WTC11 (cell line): ENCODE measurements around the gene SPAG9. TPM values are rescaled to one million over a fixed set of nuclear protein-coding genes. Genes with fewer than 3 reads are reported as not detected.

Source experiments
- ATAC-seq: fragments of 200-7000 bp; cut with Tn5 transposase; 2 replicates; pipeline ENCODE4 v1.10.0; 2021; ENCODE audit warnings: mild to moderate bottlenecking, moderate library complexity
- CTCF ChIA-PET: fragments of 300-600 bp; sonication (Branson Sonifier 250); formaldehyde crosslinking; loops from one replicate; lab custom pipeline; 2021; ENCODE audit warnings: antibody characterized with exemption; lab: Charles Lee
- POLR2A ChIA-PET: fragments of 350-600 bp; sonication (Branson Sonifier 250); formaldehyde crosslinking; loops from one replicate; lab custom pipeline; 2021; ENCODE audit warnings: antibody characterized with exemption; lab: Charles Lee
- DNase-seq: peaks from one replicate; pipeline ENCODE4 v3.0.0; 2021; ENCODE audit warnings: low spot score
- H3K27ac Mint-ChIP-seq: 2 replicates; pipeline ENCODE4 v1.8.0; 2021; ENCODE audit warnings: mixed read lengths
- H3K27me3 Mint-ChIP-seq: 2 replicates; pipeline ENCODE4 v1.8.0; 2021; ENCODE audit warnings: low read depth, mild to moderate bottlenecking, moderate library complexity, mixed read lengths
- H3K36me3 Mint-ChIP-seq: 2 replicates; pipeline ENCODE4 v1.8.0; 2021; ENCODE audit warnings: mixed read lengths
- H3K4me1 Mint-ChIP-seq: 2 replicates; pipeline ENCODE4 v1.8.0; 2022; ENCODE audit warnings: mixed read lengths
- H3K4me3 Mint-ChIP-seq: 2 replicates; pipeline ENCODE4 v1.8.0; 2021; ENCODE audit warnings: mild to moderate bottlenecking, moderate library complexity, mixed read lengths
- H3K9me3 Mint-ChIP-seq: 2 replicates; pipeline ENCODE4 v1.8.0; 2021; ENCODE audit warnings: mixed read lengths
- ATF1 ChIP-seq: sonication (generic); formaldehyde crosslinking; IDR thresholded peaks from 2 replicates; pipeline ENCODE4 v1.8.1; 2023; ENCODE audit warnings: mild to moderate bottlenecking, moderate library complexity, missing genetic modification reagents
- EMX1 ChIP-seq: fragments of 250-450 bp; sonication (Bioruptor Pico); IDR thresholded peaks from 2 replicates; pipeline ENCODE4 v1.8.0; 2021; ENCODE audit warnings: mild to moderate bottlenecking
- ESRRA ChIP-seq: sonication (generic); formaldehyde crosslinking; IDR thresholded peaks from 2 replicates; pipeline ENCODE4 v1.8.1; 2022; ENCODE audit warnings: mild to moderate bottlenecking, missing genetic modification reagents, borderline replicate concordance
- GABPB1 ChIP-seq: sonication (generic); formaldehyde crosslinking; IDR thresholded peaks from 2 replicates; pipeline ENCODE4 v1.8.1; 2023; ENCODE audit warnings: mild to moderate bottlenecking, missing genetic modification reagents
- HMGA2 ChIP-seq: fragments of 250-450 bp; sonication (Bioruptor Pico); IDR thresholded peaks from 2 replicates; pipeline ENCODE4 v1.4.0; 2021; ENCODE audit warnings: mild to moderate bottlenecking, moderate library complexity
- JUN ChIP-seq: sonication (generic); formaldehyde crosslinking; IDR thresholded peaks from 2 replicates; pipeline ENCODE4 v1.8.0; 2023; ENCODE audit warnings: mild to moderate bottlenecking, missing genetic modification reagents
- KAT7 ChIP-seq: sonication (generic); formaldehyde crosslinking; IDR thresholded peaks from 2 replicates; pipeline ENCODE4 v1.8.1; 2023; ENCODE audit warnings: missing genetic modification reagents, mild to moderate bottlenecking, borderline replicate concordance
- MXD4 ChIP-seq: fragments of 250-450 bp; sonication (Bioruptor Pico); IDR thresholded peaks from 2 replicates; pipeline ENCODE4 v1.8.0; 2021; ENCODE audit warnings: mild to moderate bottlenecking, moderate library complexity, borderline replicate concordance
- NFYB ChIP-seq: sonication (generic); formaldehyde crosslinking; conservative IDR thresholded peaks from 2 replicates; pipeline ENCODE4 v1.8.0; 2022; ENCODE audit warnings: low read depth, missing genetic modification reagents
- RORB ChIP-seq: fragments of 250-450 bp; sonication (Bioruptor Pico); IDR thresholded peaks from 2 replicates; pipeline ENCODE4 v1.9.0; 2021; ENCODE audit warnings: mild to moderate bottlenecking
- ZBTB21 ChIP-seq: sonication (generic); formaldehyde crosslinking; IDR thresholded peaks from 2 replicates; pipeline ENCODE4 v1.8.1; 2023; ENCODE audit warnings: mild to moderate bottlenecking, missing genetic modification reagents, borderline replicate concordance
- total RNA-seq: library from RNA; stranded (reverse); gene quantifications from 3 replicates; pipeline ENCODE4 v1.2.3, GENCODE V29; 2021
- TF ChIP-seq, protein P1 (sequence below): sonication (generic); formaldehyde crosslinking; conservative IDR thresholded peaks from 2 replicates; pipeline ENCODE4 v1.8.1; 2023; ENCODE audit warnings: mild to moderate bottlenecking, low read depth, missing genetic modification reagents, moderate library complexity
- TF ChIP-seq, protein P2 (sequence below): fragments of 250-450 bp; sonication (Bioruptor Pico); IDR thresholded peaks from 2 replicates; pipeline ENCODE4 v1.9.0; 2021; ENCODE audit warnings: mild to moderate bottlenecking
- TF ChIP-seq, protein P3 (sequence below): sonication (generic); formaldehyde crosslinking; IDR thresholded peaks from 2 replicates; pipeline ENCODE4 v1.8.0; 2023; ENCODE audit warnings: mild to moderate bottlenecking, missing genetic modification reagents
- TF ChIP-seq, protein P4 (sequence below): sonication (generic); formaldehyde crosslinking; IDR thresholded peaks from 2 replicates; pipeline ENCODE4 v1.8.1; 2023; ENCODE audit warnings: mild to moderate bottlenecking, missing genetic modification reagents, moderate library complexity
- TF ChIP-seq, protein P5 (sequence below): sonication (generic); formaldehyde crosslinking; IDR thresholded peaks from 2 replicates; pipeline ENCODE4 v1.8.1; 2022; ENCODE audit warnings: low read depth, missing genetic modification reagents, borderline replicate concordance
- TF ChIP-seq, protein P6 (sequence below): sonication (generic); formaldehyde crosslinking; IDR thresholded peaks from 2 replicates; pipeline ENCODE4 v1.8.0; 2022; ENCODE audit warnings: mild to moderate bottlenecking, missing genetic modification reagents
- TF ChIP-seq, protein P7 (sequence below): sonication (generic); formaldehyde crosslinking; IDR thresholded peaks from 2 replicates; pipeline ENCODE4 v1.8.0; 2022; ENCODE audit warnings: mild to moderate bottlenecking, missing genetic modification reagents

The SPAG9 gene
- total RNA-seq, 1 experiment from 2014 or later, result 51.9 TPM

DNA sequence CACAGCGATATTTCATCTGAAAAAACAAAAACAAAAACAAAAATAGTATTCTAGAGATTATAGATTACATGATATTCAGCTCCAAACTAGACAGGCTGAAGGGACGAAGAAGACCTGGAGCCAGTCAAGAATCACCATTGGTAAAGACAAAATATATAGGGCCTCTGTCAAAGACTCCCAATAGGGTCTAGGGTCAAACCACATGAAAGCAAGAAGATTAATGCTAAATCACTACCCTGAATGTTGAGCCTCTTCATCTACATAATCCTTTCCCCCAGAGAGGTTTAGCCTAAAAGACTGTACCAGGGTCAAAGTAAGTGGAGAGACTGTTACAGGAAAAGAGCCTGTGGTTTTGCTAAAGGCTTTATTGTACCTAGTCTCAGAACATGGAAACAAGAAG, 21.9 kb upstream of the SPAG9 start:
- no peak overlapping the region for H3K4me3 Mint-ChIP-seq
- H3K4me1 Mint-ChIP-seq, result peaks cover 11% of the 10 kb centered on the region
- POLR2A ChIA-PET, result no interaction called here
- no peaks in the 10 kb centered on the region for H3K9me3 Mint-ChIP-seq
- H3K27me3 Mint-ChIP-seq, result no peaks in the 10 kb centered on the region; the same call in 1 of the 2 replicates
- no peak for ATAC-seq
- CTCF ChIA-PET, result interaction anchor here (0.6 kb wide), 1 partner anchor 592 kb away, joined by 3 read pairs; no protein-coding TSS in a partner anchor
- DNase-seq, result no peak
- no peak overlapping the region for H3K27ac Mint-ChIP-seq
- H3K36me3 Mint-ChIP-seq, result no peaks in the 10 kb centered on the region
- no peak for TF ChIP-seq ESRRA (CRISPR knock-in tag)
- no peak for TF ChIP-seq ZBTB21
- TF ChIP-seq KAT7 (CRISPR knock-in tag), result no peak
- TF ChIP-seq JUN (CRISPR knock-in tag), result no peak
- TF ChIP-seq NFYB (CRISPR knock-in tag), result no peak
- TF ChIP-seq, protein P1, sequence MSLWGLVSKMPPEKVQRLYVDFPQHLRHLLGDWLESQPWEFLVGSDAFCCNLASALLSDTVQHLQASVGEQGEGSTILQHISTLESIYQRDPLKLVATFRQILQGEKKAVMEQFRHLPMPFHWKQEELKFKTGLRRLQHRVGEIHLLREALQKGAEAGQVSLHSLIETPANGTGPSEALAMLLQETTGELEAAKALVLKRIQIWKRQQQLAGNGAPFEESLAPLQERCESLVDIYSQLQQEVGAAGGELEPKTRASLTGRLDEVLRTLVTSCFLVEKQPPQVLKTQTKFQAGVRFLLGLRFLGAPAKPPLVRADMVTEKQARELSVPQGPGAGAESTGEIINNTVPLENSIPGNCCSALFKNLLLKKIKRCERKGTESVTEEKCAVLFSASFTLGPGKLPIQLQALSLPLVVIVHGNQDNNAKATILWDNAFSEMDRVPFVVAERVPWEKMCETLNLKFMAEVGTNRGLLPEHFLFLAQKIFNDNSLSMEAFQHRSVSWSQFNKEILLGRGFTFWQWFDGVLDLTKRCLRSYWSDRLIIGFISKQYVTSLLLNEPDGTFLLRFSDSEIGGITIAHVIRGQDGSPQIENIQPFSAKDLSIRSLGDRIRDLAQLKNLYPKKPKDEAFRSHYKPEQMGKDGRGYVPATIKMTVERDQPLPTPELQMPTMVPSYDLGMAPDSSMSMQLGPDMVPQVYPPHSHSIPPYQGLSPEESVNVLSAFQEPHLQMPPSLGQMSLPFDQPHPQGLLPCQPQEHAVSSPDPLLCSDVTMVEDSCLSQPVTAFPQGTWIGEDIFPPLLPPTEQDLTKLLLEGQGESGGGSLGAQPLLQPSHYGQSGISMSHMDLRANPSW (CRISPR knock-in tag), result no peak
- TF ChIP-seq, protein P2, sequence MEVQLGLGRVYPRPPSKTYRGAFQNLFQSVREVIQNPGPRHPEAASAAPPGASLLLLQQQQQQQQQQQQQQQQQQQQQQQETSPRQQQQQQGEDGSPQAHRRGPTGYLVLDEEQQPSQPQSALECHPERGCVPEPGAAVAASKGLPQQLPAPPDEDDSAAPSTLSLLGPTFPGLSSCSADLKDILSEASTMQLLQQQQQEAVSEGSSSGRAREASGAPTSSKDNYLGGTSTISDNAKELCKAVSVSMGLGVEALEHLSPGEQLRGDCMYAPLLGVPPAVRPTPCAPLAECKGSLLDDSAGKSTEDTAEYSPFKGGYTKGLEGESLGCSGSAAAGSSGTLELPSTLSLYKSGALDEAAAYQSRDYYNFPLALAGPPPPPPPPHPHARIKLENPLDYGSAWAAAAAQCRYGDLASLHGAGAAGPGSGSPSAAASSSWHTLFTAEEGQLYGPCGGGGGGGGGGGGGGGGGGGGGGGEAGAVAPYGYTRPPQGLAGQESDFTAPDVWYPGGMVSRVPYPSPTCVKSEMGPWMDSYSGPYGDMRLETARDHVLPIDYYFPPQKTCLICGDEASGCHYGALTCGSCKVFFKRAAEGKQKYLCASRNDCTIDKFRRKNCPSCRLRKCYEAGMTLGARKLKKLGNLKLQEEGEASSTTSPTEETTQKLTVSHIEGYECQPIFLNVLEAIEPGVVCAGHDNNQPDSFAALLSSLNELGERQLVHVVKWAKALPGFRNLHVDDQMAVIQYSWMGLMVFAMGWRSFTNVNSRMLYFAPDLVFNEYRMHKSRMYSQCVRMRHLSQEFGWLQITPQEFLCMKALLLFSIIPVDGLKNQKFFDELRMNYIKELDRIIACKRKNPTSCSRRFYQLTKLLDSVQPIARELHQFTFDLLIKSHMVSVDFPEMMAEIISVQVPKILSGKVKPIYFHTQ (CRISPR knock-in tag), result no peak
- TF ChIP-seq MXD4, result no peak
- no peak for TF ChIP-seq RORB (CRISPR knock-in tag)

DNA sequence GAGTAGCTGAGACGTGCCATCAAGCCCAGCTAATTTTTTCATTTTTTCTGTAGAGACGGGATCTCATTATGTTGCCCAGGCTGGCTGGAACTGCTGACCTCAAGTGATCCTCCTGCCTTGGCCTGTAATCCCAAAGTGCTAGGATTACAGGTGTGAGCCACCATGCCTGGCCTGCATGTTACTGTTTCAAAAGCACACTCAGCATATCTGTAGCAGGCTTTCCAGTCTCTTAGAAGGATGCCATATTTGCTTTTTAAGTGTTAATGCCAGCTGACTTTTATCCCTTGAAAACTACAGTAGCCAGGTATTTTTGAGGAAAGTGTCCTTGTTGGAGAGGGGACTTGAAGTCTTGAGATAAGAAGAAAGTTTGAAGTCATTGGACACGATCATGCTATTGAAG, 15.3 kb upstream of the SPAG9 start:
- H3K36me3 Mint-ChIP-seq, result no peaks in the 10 kb centered on the region
- no peak for DNase-seq
- no peaks in the 10 kb centered on the region for H3K27me3 Mint-ChIP-seq
- H3K4me1 Mint-ChIP-seq, result no peaks in the 10 kb centered on the region
- ATAC-seq, result no peak
- peaks cover 7% of the 10 kb centered on the region for H3K9me3 Mint-ChIP-seq
- ChIA-PET POLR2A (no interaction called here), CTCF (interaction anchor here (0.8 kb wide), 1 partner anchor 353 kb away, joined by 7 read pairs; no protein-coding TSS in a partner anchor)
- TF ChIP-seq EMX1 (no peak), ATF1 (CRISPR knock-in tag) (no peak), HMGA2 (CRISPR knock-in tag) (no peak), GABPB1 (CRISPR knock-in tag) (no peak)
- TF ChIP-seq, protein P3, sequence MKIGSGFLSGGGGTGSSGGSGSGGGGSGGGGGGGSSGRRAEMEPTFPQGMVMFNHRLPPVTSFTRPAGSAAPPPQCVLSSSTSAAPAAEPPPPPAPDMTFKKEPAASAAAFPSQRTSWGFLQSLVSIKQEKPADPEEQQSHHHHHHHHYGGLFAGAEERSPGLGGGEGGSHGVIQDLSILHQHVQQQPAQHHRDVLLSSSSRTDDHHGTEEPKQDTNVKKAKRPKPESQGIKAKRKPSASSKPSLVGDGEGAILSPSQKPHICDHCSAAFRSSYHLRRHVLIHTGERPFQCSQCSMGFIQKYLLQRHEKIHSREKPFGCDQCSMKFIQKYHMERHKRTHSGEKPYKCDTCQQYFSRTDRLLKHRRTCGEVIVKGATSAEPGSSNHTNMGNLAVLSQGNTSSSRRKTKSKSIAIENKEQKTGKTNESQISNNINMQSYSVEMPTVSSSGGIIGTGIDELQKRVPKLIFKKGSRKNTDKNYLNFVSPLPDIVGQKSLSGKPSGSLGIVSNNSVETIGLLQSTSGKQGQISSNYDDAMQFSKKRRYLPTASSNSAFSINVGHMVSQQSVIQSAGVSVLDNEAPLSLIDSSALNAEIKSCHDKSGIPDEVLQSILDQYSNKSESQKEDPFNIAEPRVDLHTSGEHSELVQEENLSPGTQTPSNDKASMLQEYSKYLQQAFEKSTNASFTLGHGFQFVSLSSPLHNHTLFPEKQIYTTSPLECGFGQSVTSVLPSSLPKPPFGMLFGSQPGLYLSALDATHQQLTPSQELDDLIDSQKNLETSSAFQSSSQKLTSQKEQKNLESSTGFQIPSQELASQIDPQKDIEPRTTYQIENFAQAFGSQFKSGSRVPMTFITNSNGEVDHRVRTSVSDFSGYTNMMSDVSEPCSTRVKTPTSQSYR (CRISPR knock-in tag), result no peak
- TF ChIP-seq, protein P4, sequence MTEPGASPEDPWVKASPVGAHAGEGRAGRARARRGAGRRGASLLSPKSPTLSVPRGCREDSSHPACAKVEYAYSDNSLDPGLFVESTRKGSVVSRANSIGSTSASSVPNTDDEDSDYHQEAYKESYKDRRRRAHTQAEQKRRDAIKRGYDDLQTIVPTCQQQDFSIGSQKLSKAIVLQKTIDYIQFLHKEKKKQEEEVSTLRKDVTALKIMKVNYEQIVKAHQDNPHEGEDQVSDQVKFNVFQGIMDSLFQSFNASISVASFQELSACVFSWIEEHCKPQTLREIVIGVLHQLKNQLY (CRISPR knock-in tag), result no peak
- TF ChIP-seq, protein P5, sequence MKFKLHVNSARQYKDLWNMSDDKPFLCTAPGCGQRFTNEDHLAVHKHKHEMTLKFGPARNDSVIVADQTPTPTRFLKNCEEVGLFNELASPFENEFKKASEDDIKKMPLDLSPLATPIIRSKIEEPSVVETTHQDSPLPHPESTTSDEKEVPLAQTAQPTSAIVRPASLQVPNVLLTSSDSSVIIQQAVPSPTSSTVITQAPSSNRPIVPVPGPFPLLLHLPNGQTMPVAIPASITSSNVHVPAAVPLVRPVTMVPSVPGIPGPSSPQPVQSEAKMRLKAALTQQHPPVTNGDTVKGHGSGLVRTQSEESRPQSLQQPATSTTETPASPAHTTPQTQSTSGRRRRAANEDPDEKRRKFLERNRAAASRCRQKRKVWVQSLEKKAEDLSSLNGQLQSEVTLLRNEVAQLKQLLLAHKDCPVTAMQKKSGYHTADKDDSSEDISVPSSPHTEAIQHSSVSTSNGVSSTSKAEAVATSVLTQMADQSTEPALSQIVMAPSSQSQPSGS (CRISPR knock-in tag), result no peak
- TF ChIP-seq, protein P6, sequence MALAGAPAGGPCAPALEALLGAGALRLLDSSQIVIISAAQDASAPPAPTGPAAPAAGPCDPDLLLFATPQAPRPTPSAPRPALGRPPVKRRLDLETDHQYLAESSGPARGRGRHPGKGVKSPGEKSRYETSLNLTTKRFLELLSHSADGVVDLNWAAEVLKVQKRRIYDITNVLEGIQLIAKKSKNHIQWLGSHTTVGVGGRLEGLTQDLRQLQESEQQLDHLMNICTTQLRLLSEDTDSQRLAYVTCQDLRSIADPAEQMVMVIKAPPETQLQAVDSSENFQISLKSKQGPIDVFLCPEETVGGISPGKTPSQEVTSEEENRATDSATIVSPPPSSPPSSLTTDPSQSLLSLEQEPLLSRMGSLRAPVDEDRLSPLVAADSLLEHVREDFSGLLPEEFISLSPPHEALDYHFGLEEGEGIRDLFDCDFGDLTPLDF (CRISPR knock-in tag), result no peak
- TF ChIP-seq, protein P1 (CRISPR knock-in tag), result no peak
- TF ChIP-seq, protein P7, sequence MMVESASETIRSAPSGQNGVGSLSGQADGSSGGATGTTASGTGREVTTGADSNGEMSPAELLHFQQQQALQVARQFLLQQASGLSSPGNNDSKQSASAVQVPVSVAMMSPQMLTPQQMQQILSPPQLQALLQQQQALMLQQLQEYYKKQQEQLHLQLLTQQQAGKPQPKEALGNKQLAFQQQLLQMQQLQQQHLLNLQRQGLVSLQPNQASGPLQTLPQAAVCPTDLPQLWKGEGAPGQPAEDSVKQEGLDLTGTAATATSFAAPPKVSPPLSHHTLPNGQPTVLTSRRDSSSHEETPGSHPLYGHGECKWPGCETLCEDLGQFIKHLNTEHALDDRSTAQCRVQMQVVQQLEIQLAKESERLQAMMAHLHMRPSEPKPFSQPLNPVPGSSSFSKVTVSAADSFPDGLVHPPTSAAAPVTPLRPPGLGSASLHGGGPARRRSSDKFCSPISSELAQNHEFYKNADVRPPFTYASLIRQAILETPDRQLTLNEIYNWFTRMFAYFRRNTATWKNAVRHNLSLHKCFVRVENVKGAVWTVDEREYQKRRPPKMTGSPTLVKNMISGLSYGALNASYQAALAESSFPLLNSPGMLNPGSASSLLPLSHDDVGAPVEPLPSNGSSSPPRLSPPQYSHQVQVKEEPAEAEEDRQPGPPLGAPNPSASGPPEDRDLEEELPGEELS (CRISPR knock-in tag), result no peak
- no peak overlapping the region for H3K4me3 Mint-ChIP-seq
- peak overlapping the region; percentile 73 for H3K27ac Mint-ChIP-seq
